Kidney capillary endothelial cell (primary cell): ENCODE results near the gene SIGLEC15.
"Not testable (repeated sequence)": the region's sequence is repeated elsewhere in the genome, so short reads cannot be mapped to it uniquely, and the experiment has no call there.

Experiments used
- DNase-seq: peaks from one replicate; pipeline ENCODE4 v3.0.0-alpha.2; 2018; ENCODE audit warnings: low spot score

SIGLEC15 gene

DNA sequence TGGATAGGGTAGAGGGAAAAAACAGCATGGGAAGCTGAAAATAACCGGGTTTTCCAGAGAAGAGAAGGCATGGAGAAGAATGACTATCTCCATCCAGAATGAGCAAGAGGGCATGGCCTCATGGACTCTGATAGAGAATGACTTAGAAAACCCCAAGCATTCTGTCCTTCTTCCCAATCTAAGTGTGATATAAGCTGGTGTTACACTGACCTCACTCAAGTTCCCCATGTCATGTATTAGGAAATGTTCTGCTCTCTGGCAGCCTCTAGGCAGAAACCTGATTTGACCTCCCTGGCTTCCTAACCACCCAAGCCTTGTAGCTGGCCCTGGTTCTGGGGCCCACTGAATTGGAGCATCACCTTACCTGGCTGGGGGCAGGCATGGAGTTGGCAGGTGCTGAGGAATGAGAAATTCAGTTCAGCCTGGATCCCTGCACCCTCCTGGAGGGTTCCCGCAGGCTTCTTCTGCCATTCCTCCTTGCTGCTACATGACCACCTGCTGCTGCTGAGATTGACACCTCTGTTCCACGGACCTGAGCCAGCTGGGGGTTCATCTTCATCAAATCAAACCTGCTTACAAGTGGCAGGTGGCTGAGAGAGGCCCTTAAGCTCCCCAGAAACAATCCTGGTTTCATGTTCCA lies 5.2 kb upstream of the SIGLEC15 start:
- DNase-seq: no peak

DNA sequence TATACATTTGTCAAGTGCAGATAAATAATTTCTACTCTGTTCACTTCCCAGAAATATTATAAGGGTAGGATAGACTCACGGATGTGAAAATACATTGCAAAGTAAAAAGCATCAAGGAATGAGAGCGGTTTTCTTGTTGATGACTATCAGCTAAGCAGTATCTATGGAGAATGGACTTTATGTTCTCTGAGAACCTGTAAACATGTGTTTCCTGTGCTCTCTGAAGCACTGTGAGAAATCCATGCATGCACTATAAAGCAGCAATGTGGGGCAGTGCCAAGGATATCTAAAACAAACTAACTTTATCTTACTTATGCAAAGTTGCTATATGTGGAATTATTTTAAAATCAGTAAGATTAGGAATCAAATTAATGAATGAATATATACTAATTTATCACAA lies 4.4 kb upstream of the SIGLEC15 start:
- no peak for DNase-seq

DNA sequence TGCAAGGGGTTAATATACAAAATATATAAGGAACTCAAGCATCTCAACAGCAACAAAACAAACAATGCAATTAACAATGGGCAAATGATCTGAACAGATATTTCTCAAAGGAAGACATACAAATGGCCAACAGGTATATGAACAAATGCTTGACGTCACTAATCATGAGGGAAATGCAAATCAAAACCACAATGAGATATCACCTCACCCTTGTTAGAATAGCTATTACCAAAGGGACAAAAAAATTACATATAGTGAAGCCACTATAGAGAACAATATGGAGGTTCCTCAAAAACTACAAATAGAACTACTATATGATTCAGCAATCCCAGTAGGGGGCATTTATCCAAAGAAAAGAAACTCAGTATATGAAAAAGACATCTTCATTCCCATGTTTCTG lies 3.8 kb upstream of the SIGLEC15 start:
- no peak for DNase-seq

DNA sequence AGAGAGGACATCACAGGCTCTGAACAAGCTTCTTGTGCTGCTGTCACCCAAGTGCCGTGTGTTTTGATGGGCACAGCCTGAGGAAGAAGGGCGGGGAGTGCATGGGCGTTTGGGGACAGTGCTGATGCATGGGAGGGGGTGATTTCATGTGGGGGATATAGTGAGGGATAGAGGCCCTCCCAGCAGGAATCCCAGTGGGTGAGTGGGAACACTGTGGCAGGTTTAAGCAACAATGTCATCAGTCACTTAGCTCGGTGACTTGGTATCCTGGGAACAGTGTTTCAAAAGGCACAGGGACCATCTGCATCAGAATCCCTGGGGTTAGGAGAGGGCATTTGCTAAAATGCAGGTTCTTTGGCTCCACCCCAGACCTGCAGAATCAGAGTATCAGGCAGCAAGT lies 609 bp downstream of the SIGLEC15 start:
- DNase-seq: no peak

DNA sequence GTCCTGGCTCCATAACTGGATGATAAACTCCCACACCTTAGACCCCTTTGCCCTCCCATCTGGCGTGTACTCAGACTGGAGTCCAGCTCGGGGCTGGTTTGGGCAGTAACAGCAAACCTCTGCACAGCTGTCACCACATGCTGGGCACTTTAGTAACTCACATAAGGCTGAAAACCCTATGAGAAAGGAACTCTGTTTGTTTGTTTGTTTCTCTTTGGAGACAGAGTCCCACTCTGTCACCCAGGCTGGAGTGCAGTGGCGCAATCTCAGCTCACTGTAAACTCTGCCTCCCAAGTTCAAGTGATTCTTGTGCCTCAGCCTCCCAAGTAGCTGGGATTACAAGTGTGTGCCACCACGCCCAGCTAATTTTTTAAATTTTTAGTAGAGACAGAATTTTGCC lies 1.2 kb downstream of the SIGLEC15 start:
- not testable (repeated sequence) for DNase-seq

DNA sequence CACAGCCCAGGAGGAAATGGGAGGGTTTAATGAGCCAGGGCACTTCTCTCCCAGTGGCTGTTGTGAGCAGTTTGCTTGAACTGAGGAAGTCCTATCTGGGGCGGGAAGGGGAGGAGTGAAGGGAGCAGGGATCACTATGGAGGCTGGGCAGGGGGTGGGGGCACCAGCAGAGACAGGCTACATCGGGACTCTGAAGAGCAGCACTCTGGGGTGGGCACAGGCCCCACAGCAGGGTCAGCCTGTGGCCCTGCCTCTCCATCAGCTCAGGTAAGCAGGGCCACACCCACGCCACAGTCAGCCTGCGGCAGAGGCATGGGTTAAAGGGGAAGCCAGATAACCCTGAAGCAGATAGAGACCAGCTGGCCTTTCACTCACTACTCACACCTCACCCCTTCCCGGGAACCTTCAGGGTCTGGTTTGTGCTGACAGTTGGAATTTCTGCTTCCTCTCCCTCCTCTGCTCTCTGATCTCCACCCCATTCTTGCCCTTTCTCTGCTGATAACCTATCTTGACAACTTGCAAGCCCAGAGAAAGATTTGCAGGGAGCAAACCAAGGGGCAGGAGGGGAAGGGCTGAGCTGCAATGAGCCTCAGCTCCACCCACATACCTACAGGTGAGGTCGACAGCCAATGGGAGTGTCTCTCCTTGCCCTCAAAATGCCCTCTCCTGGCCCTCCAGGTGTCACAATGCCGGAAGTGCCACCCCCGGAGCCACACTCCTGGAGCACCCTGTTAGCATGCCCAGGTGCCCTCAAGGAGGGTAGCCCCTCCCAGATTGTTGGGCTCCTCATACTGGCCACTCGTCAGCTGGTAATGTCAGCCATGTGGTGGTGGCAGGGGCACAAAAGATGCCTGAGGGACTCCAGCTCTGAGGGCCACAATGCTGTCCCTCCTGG lies 3.7 kb downstream of the SIGLEC15 start:
- no peak for DNase-seq

DNA sequence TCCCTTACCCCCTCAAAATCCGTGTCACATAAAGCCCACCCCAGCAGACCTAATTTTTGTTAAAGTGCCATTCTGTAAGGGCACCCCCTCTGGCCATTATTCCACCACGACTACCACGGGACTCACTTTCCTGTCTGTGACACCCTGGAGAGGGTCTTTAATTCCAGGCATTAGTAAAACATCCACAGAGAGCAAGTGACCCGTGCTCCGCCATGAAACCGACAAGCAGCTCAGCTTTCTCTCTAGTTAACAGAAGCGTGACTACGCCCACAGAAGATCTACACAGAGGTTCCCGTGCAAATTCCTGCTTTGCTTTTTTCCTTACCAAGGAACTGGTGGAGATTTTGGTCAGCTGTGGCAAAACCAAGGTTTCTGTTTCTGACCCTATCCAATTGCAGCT lies 4.4 kb downstream of the SIGLEC15 start:
- DNase-seq: no peak

DNA sequence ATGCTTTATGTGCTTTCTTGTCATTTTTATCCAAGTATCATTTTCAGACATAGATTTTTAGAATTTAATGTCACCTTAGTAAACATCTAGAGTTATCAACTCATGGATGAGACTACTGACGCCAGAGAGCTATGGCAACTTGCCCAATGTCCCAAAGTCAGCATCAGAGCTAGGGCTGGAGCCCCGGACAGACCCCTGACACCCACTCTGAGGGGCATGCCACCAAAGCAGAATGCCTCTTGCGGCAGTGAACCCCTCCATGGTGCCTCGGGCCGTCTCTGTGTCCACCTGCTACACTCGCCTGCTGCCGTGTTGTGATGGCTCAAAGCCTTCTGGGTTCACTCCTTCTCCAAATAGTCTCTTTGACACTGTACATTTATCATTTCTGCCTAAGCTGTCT lies 5.4 kb downstream of the SIGLEC15 start:
- no peak for DNase-seq

DNA sequence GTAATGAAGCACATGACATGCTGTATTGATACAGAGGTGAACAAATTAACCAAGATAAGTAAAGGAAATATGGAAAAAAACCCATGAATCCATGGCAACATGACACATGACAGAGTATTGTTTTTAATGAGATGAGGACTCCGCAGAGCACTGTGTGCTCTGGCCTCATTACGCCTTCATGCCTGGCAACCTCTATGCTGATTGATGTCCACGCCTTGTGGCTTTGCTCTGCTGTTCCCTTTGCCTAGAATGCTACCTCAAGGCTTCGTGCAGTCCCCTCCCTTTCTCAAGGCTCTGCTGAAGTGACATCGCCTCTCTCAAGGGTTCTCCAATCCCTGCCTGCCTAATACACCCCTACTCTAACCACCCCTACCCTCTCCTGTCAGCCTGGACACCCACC lies 8.4 kb downstream of the SIGLEC15 start:
- no peak for DNase-seq

DNA sequence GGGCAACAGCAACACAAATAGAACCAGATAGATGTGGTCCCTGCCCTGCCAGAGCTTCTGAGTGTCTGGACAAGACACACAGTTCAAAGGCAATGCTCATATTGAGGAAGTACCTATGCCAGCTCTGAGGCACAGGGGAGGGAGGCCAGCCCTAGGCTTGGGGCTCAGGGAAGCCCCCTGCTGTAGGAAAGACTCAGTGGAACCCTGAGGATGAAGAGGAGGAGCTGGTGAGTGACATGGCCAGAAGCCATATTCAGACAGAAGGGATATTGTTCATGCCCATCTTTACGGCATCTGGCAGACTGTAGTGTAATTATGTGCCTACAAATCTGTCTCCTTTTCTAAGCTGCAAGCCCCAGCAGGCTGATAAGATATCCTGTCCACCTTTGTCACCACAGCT lies 8.8 kb downstream of the SIGLEC15 start:
- DNase-seq: no peak

DNA sequence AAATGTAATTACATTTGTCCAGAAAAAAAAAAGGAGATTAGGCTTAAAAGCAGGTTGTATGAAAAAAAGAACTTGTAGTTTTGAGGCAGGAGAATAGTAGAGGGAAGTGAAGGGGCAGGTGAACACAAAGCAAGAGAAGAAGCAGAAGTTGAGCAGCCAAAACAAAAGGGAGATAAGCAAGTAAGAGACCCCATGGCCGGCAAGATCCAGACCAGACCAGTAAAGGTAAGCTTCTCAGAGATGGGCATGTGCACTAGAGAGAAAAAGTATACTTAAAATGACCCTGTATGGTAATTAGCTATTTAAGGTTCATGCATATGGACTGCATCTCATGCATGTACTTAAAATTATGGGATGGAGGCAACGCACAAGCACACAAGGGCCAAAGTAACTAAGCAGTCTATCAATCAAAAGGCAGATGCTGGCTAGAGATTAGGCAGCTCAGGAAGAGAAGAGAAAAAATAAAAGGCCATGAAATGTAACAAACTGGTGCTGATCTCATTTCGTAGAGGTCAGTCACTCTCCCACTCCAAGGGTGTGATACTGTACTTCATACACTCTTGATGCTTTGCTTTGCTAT lies 9.7 kb downstream of the SIGLEC15 start:
- no peak for DNase-seq

DNA sequence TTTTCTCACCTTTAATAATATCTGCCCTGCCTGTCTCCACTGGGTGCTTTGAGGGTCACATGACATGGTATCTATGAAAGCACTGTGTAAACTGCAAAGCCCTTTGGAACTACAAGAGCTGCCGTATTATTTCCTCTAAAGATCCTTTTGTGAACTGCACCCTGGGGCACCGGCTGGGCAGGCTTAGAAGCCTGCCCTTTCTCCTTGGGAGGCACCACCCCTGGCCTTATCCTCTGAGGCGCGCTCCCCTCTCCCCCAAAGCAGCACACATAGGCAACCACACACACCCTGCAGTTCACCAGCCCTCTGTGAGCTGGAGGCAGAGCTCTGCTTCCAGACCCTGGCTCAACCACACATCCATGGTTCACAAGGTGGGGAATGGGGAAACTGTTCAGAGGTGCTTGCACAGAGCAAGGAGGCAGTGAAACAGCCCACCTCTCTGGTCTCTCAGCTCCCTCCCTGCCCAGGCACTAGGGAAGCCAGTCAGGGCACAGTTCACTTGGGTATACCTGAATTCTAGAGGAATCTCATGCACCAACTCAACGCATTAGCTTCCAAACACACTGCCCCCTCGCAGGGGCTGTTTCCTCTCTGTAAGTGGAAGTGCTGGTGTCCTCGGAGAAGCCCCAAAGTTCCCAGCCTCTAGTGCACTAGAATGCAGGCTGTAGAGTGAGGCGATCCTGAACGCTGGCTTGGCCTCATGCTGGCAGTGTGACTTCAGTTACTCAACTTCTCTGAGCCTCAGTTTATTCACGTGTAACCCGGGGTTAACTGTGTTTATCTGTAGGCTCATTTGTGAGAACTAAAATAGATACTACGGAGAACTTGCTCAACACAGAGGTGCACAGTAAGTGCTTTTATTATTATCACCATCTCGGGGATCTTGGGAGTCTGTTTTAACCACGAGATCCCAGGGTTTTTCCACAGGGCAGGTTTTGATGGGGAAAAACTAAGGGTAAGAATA lies 11.0 kb downstream of the SIGLEC15 start:
- DNase-seq: no peak

DNA sequence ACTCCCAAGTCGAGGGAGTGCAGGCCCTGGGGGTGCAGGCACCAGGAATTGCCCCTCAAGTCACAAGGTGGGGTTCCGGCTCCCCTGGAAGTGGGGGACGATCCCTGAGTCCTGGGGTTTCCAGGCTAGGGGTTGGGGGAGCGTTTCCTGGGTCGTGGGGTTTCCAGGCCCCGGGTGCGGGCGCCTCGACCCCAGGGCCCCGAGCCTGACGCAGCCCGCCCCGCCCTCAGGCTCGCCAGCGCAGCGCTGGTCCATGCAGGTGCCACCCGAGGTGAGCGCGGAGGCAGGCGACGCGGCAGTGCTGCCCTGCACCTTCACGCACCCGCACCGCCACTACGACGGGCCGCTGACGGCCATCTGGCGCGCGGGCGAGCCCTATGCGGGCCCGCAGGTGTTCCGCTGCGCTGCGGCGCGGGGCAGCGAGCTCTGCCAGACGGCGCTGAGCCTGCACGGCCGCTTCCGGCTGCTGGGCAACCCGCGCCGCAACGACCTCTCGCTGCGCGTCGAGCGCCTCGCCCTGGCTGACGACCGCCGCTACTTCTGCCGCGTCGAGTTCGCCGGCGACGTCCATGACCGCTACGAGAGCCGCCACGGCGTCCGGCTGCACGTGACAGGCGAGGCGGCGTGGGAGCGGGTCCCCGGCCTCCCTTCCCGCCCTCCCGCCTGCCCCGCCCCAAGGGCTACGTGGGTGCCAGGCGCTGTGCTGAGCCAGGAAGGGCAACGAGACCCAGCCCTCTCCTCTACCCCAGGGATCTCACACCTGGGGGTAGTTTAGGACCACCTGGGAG lies 12.0 kb downstream of the SIGLEC15 start:
- DNase-seq: peak; percentile 67

DNA sequence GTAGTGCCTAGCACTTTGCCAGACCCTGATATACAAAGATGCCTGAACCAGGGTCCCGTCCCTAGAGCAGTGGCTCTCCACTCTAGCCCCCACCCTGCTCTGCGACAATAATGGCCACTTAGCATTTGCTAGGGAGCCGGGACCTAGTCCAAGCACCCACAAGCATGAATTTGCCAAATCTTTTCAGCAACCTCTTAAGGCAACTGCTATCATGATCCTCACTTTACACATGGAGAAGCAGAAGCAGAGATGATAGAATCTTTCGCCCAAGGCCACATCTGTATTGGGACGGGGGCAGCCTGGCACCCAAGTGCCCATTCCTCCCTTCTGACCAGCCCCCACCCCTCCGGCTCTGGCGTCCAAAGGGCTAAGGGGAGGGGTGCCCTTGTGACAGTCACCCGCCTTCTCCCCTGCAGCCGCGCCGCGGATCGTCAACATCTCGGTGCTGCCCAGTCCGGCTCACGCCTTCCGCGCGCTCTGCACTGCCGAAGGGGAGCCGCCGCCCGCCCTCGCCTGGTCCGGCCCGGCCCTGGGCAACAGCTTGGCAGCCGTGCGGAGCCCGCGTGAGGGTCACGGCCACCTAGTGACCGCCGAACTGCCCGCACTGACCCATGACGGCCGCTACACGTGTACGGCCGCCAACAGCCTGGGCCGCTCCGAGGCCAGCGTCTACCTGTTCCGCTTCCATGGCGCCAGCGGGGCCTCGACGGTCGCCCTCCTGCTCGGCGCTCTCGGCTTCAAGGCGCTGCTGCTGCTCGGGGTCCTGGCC lies 13.0 kb downstream of the SIGLEC15 start:
- DNase-seq: no peak

DNA sequence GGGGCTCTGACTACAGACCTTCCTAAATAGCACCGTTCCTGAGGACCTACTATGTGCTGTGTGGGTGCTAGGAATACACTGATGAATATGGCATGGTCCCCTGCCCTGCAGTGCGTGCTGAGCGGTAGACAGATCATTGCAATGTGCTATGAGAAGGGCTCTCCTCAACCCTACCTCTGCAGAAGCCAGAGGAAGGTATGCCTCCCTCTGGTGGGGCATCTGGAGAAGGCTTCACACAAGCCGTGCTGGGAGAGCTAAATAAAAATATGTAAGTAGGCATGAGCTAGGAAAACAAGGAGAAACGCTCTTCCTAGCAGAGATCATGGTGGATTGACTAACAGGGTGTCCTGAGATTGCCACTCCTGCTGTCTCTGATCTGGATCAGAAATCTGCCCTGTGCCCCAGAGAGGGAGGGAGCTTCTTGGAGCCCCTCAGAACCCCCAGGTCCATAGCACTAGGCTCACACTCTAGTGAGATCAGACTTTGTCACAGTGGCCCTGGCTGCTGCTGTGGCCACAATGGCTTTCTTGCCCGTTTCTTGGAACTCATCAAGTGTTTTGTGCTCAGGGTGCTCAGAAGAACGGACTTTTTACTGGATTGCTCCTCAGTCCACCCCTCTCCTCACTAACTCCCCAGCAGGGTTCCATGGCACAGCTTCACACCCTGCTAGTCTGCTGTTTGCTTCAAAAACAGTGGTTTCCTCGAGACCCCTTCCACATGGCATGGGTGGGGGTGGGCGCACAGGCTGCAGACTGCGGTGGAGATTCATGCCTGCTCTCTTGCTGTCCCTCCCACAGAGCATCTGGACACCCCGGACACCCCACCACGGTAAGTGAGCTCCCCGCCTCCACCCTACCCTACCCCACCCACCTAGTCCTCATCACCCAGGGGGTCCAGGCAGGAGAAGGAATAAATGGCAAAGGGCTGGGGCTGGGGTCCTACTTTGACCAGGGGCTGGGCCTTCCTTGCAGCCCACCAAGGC lies 14.2 kb downstream of the SIGLEC15 start:
- DNase-seq: peak; percentile 70

DNA sequence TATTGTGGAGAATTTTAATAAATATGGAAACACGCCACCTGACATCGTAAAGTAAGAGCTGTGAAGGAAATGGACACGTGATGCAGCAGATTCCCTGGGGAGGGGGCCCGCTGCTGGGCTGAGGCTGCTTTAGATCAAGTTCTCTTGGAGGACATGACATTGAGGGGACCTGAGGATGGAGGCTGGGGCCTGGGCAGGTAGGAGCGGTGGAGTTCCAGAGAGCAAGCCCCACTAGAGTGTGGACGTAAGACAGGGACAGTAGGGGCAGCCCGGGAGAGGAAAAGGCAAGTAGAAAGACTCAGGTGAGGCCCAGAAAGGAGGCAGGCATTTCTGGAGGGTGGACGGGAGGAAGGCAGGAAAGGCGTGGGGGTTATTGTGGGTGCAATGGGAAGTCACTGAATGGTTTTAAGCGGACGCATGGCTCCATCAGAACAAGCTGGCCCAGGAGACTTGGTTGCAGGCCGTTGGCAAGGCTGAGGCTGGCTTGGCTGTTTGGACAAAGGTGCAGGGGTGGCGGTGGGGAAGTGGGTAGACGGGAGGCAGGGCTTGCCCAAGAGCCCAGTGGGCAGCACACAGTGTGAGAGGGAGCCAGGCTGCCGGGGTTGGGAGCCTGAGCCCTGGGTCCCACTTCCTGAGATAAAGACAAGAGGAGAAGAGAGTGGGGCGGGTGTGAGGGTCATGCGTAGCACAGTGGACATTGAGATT lies 15.7 kb downstream of the SIGLEC15 start:
- no peak for DNase-seq

DNA sequence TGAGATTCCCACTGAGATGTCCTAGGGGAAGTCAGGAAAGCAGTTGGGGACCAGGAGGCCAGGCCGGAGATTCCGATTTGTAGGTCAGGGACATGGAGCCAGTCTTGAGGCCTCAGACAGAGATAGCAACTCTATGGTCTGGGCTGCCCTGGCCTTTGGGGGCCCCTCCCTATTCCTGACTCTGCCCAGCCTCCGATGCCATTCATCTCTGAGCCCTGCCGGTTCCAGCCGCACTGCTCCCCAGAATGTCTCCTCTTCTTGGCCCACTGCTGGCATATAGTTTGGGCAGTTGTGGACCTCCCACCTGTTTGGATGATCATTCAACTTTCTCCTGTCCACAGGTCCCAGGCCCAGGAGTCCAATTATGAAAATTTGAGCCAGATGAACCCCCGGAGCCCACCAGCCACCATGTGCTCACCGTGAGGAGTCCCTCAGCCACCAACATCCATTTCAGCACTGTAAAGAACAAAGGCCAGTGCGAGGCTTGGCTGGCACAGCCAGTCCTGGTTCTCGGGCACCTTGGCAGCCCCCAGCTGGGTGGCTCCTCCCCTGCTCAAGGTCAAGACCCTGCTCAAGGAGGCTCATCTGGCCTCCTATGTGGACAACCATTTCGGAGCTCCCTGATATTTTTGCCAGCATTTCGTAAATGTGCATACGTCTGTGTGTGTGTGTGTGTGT lies 16.4 kb downstream of the SIGLEC15 start:
- DNase-seq: no peak

DNA sequence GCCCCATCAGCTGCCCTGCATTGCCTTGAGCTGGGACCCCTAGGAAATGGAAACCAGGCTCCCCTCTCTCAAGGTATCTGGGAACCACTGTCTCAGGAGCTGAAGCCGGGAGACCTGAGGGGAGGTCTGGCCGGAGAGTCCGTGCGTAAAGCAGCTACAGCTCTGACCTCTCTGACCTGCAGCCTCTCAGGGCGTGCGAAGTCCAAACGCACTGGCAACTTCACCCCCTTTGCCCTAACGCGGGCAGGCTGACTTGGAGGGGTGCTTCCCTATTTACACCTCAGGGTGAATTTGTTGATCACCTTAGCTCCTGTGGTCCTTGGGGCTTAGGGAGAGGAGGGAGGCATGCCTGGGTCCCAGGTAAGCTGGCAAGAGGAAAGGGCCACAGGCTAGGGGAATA lies 17.5 kb downstream of the SIGLEC15 start:
- DNase-seq: no peak
